Measurements from ENCODE around the gene PPP1R1C. TPM values are rescaled to one million over a fixed set of nuclear protein-coding genes. Genes with fewer than 3 reads are reported as not detected.
A peak's percentile ranks its signal among the peaks of the same experiment; 100 is the strongest.
"Not testable (repeated sequence)": the region's sequence is repeated elsewhere in the genome, so short reads cannot be mapped to it uniquely, and the experiment has no call there.

The PPP1R1C gene
- total RNA-seq, 2 donors from 2014 or later = 2.8 to 6.1 TPM

DNA sequence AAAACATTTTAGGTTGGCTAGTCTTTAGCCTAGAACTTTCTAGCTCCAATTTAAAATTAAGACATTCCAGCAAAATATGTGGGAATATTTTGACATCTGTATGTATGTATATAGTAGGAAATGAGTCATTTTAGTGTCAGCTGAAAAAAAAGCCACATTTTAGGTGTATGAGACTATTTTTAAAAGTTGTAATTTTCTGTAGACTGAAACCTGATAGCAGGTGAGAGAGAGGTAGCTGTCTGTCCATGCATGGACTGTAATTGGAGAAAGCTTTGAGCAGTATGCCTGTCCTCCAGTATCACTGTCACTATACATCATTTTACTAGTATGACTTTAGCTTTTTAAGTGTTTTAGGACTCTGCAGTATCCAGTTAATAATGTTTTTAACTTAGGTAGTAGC lies 26.1 kb upstream of the PPP1R1C start:
- Histone ChIP-seq H3K27ac (ENCODE audit: low read depth, low read length) (no peak overlapping the region), H3K4me1 (ENCODE audit: control insufficient read depth, insufficient read depth, low read length) (no peaks in the 10 kb centered on the region), H3K4me3 (ENCODE audit: low read length) (no peak overlapping the region), H3K9ac (ENCODE audit: extremely low read depth, low read length, poor library complexity, severe bottlenecking) (no peak overlapping the region), H3K36me3 (ENCODE audit: control insufficient read depth, insufficient read depth, low read length) (no peaks in the 10 kb centered on the region), H3K27me3 (ENCODE audit: control insufficient read depth, insufficient read depth, low read length, poor library complexity, severe bottlenecking) (no peaks in the 10 kb centered on the region), H3K9me3 (ENCODE audit: control insufficient read depth, low read length) (no peaks in the 10 kb centered on the region)
- Mint-ChIP-seq H3K9me3 (peaks cover 2% of the 10 kb centered on the region), H3K36me3 (ENCODE audit: low read depth) (no peaks in the 10 kb centered on the region), H3K4me3 (no peak overlapping the region), H3K27ac (no peak overlapping the region), H3K4me1 (peaks cover 5% of the 10 kb centered on the region), H3K27me3 (ENCODE audit: insufficient read depth) (no peaks in the 10 kb centered on the region)
- no peak for DNase-seq
- TF ChIP-seq CTCF (conservative IDR thresholded peaks at IDR 0.05) = no peak

GRCh38 chr2:181961167-181961566 lies 24.5 kb upstream of the PPP1R1C start:
- H3K9ac ChIP-seq (ENCODE audit: extremely low read depth, low read length, poor library complexity, severe bottlenecking); H3K9me3 ChIP-seq (ENCODE audit: control insufficient read depth, low read length); H3K27me3 Mint-ChIP-seq (ENCODE audit: insufficient read depth); H3K27me3 ChIP-seq (ENCODE audit: control insufficient read depth, insufficient read depth, low read length, poor library complexity, severe bottlenecking); DNase-seq; H3K4me3 Mint-ChIP-seq; H3K9me3 Mint-ChIP-seq; H3K27ac Mint-ChIP-seq; H3K36me3 ChIP-seq (ENCODE audit: control insufficient read depth, insufficient read depth, low read length); H3K4me1 ChIP-seq (ENCODE audit: control insufficient read depth, insufficient read depth, low read length); H3K36me3 Mint-ChIP-seq (ENCODE audit: low read depth); H3K4me1 Mint-ChIP-seq; H3K4me3 ChIP-seq (ENCODE audit: low read length); H3K27ac ChIP-seq (ENCODE audit: low read depth, low read length): not testable (repeated sequence)
- 90 to 92% methylated on average over 6 to 8 of the region's 8 CpGs for WGBS, 2 experiments (ENCODE audit: insufficient coverage in 1 of 2, insufficient read length in 1 of 2)

- H3K36me3 Mint-ChIP-seq (ENCODE audit: low read depth) = no peaks in the 10 kb centered on the region
- no peak for DNase-seq
- H3K27ac ChIP-seq (ENCODE audit: low read depth, low read length) = no peak overlapping the region
- no peak overlapping the region for H3K4me3 Mint-ChIP-seq
- H3K4me3 ChIP-seq (ENCODE audit: low read length) = no peak overlapping the region
- H3K27me3 Mint-ChIP-seq (ENCODE audit: insufficient read depth) = no peaks in the 10 kb centered on the region
- 95 to 98% methylated on average over 8 to 20 of the region's 20 CpGs for WGBS, 2 experiments (ENCODE audit: insufficient coverage in 1 of 2, insufficient read length in 1 of 2)
- H3K9me3 ChIP-seq (ENCODE audit: control insufficient read depth, low read length) = no peaks in the 10 kb centered on the region
- H3K9ac ChIP-seq (ENCODE audit: extremely low read depth, low read length, poor library complexity, severe bottlenecking) = no peak overlapping the region
- peaks cover 5% of the 10 kb centered on the region for H3K4me1 Mint-ChIP-seq
- no peak overlapping the region for H3K27ac Mint-ChIP-seq
- H3K9me3 Mint-ChIP-seq = peaks cover 2% of the 10 kb centered on the region
- no peaks in the 10 kb centered on the region for H3K4me1 ChIP-seq (ENCODE audit: control insufficient read depth, insufficient read depth, low read length)
- H3K36me3 ChIP-seq (ENCODE audit: control insufficient read depth, insufficient read depth, low read length) = no peaks in the 10 kb centered on the region
- H3K27me3 ChIP-seq (ENCODE audit: control insufficient read depth, insufficient read depth, low read length, poor library complexity, severe bottlenecking) = no peaks in the 10 kb centered on the region
- no peak for TF ChIP-seq CTCF (conservative IDR thresholded peaks at IDR 0.05)
These were observed 23.5 kb upstream of the PPP1R1C start for GRCh38 chr2:181962142-181962541.

DNA sequence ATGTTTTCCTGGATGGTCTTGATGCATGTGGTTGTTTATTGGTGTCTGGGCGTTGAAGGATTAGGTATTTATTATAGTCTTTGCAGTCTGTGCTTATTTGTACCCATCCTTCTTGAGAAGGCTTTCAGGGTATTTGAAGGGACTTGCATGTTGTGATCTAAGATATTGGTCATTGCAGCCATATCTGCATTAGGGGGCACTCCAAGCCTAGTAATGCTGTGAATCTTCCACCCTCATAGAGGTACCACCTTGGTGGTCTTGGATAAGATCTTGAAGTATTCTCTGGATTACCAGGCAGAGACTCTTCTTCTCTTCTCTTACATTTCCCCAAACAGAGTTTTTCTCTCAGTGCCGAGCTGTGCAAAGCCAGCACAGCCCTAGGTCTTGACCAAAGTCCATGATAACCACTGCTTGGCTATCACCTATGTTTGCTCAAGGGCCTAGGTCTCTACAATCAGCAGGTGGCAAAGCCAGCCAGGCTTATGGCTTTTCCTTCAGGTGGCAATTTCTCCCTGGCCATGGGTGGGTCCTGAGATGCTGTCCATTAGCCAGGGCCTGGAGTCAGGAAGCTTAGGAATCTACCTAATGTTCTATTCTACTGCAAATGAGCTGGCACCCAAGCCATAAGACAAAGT lies 15.4 kb upstream of the PPP1R1C start:
- 80 to 82% methylated on average over 1 to 2 of the region's 2 CpGs for WGBS, 2 experiments (ENCODE audit: insufficient coverage in 1 of 2, insufficient read length in 1 of 2)
- TF ChIP-seq CTCF (conservative IDR thresholded peaks at IDR 0.05) = peak; percentile 58
- Mint-ChIP-seq H3K9me3 (no peaks in the 10 kb centered on the region), H3K36me3 (ENCODE audit: low read depth) (no peaks in the 10 kb centered on the region), H3K4me1 (peaks cover 12% of the 10 kb centered on the region), H3K27me3 (ENCODE audit: insufficient read depth) (no peaks in the 10 kb centered on the region), H3K27ac (no peak overlapping the region), H3K4me3 (no peak overlapping the region)
- no peaks in the 10 kb centered on the region for H3K9me3 ChIP-seq (ENCODE audit: control insufficient read depth, low read length)
- no peaks in the 10 kb centered on the region for H3K4me1 ChIP-seq (ENCODE audit: control insufficient read depth, insufficient read depth, low read length)
- DNase-seq = no peak
- H3K36me3 ChIP-seq (ENCODE audit: control insufficient read depth, insufficient read depth, low read length) = no peaks in the 10 kb centered on the region
- no peak overlapping the region for H3K27ac ChIP-seq (ENCODE audit: low read depth, low read length)
- peak overlapping the region; percentile 11 for H3K4me3 ChIP-seq (ENCODE audit: low read length)
- H3K27me3 ChIP-seq (ENCODE audit: control insufficient read depth, insufficient read depth, low read length, poor library complexity, severe bottlenecking) = no peaks in the 10 kb centered on the region
- no peak overlapping the region for H3K9ac ChIP-seq (ENCODE audit: extremely low read depth, low read length, poor library complexity, severe bottlenecking)
